Stimulated activated CD4-positive, alpha-beta T cell treated with anti-CD3 and anti-CD28 coated beads, TNF-alpha, amount 100 ng/mL, for 24 hours (primary cell): ENCODE measurements around the gene PRDM16.

ENCODE experiments used
- DNase-seq, 3 experiments: peaks; one replicate each; pipeline ENCODE4 v3.0.0-alpha.2; 2020; ENCODE audit warnings: low read depth in 3 of 3

The PRDM16 gene

DNA sequence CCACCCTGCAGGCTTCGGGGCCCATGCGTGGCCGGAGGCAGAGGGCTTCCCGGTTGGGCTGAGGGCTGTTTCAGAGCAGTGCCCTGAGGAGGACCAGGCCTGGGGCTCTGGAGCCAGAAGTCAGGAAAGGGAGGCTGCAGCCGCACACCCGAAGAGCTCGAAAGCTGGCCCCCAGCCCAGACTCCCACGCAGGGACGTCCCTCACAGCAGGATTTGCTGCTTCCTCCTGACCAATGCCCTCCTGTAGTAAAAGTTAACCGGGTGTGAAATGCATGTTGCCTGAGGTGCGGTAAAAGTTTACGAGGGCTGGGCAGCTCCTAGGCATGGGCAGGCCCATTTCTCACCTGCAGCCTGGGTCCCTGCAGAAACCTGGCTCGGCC is 283.9 kb downstream of the PRDM16 start:
- DNase-seq, result no peak

DNA sequence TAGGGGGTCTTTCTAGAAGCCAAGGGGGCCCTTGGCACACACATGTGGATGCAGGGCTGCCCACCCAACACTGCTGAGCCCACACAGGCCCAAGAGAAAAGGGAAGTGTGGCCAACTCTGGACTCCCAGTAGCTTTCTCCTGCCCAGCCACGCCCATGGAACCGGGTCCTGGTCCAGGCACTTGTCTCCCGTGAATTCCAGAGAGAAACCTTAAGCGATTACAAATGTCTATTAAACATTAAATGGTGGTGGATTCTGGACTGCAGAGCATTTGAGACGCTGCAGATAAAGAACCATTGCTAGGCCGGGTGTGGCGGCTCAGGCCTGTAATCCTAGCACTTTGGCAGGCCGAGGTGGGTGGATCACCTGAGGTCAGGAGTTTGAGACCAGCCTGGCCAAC is 284.9 kb downstream of the PRDM16 start:
- no peak for DNase-seq

DNA sequence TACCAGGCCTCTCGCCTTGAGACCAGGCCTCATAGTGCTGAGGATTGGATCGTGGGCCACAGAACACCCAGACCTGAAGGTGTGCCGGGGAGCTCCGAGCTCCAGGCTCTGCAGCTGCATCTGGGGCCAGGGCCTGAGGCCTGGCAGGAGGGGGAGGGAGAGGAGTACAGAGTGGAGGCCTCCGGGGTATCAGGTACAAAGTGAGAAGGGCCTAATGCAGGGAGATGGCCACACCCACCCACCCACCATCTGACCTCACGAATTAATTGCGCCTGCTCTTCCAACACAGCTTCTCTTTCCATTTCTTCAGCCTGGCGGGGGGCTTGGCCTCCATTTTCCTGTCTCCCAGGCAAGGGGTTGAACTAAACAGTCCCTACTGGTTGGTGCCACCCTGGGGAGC is 286.1 kb downstream of the PRDM16 start:
- no peak for DNase-seq

DNA sequence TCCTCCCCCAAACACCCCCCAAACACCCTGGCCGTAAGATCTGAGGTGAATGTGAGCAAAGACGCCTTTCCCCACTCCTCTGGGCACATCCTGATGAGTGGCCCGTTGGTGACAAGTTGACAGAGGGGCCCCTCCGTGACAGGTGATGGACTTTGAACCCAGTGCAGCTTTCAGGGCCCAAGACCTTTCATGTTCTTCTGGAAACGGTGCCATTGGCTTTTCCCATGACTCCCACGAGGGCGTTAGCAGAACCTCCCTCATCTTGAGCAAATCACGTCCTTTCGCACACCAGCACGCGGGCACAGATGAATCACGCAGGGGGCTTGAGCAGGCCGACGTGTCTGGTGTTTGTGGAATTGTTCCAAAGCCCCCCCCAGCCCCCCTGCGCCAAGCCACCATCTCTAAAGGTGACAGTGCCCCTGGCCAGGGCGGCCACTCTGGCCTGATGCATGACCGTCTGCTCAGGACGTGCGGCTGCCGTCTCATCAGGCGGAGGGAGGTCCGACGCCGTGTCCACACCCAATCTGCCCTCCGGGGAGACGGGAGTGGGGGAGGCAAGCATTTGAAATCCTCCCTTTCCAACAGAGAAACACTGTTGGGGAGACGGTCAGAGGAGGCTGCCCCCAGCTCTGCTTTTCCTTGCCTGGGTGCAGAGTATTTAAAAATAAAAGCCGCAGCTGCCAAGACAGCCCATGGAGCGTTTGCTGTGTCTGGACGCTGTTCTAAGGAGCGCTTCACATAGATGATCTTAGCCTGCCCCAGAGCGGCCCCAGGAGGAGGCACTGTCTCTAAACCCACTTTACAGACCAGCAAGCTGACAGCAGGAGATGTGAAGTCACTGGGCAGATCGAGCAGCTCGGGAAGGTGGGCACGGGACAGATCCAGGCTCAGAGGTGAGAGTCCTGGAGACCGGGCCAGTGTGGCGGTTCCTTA is 287.2 kb downstream of the PRDM16 start:
- no peak for DNase-seq

DNA sequence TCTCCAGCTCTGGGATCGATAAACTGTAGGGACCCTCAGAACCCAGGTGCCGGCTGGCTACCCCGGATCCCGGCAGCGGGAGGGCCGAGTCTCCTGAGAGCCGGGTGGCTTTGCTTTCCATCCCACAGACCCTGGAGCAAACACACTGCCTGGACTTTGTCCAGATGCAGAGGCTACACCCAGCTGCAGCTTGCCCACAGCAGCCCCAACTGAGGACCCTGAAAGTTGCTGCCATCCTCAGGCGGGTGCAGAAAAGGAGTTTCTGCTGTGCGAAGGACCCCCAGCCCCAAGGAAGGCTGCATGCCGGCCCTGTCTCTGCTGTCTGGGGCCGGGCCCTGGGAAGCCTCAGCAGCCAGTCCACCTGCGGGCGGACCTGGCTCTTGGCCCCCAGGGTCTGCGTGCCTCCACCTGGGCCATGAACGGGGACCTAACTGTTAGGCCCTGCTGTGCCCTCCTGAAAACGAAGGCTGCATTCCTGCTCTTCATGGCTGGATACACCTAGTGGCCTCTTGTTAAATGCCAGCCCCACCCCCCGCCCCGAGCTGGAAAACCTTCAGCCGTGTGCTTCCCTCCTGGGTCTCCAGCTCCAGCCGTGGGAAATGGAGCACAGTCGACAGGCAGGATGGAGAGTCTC is 287.9 kb downstream of the PRDM16 start:
- DNase-seq, result no peak

DNA sequence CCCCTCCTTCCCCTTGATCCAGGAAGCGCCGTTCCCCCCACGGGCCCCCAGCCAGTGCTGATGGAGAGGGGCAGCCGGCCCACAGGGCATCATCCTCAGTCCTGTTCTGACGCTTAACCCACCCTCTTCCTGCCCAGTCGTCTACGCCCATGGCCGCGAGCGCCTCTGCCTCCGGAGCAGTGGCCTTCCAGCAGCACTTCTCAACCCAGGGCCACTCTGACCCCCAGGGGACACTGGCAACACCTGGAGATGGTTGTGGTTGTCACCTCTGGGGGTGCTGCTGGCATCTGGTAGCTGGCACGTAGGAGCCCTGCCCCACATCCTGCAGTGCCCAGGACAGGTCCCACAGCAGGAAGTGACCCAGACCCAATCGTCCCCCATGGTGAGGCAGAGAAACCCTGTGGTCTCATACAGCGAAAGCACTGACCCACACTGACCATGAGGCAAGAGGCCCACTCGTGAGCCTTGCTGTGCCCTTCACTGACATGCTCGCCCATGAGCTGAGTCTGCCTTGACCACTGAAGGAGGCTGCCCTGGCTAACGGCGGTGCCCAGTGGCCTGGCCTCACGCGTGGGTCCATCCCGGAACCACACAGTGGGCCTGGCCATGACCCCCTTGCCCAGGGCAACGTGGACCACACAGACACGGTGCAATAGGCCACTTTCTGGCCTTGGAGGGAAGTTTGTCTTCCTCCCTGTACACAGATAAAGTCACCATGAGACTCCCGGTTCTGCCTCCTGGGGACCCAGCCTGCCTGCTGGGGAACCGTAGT is 288.7 kb downstream of the PRDM16 start:
- DNase-seq, result no peak

DNA sequence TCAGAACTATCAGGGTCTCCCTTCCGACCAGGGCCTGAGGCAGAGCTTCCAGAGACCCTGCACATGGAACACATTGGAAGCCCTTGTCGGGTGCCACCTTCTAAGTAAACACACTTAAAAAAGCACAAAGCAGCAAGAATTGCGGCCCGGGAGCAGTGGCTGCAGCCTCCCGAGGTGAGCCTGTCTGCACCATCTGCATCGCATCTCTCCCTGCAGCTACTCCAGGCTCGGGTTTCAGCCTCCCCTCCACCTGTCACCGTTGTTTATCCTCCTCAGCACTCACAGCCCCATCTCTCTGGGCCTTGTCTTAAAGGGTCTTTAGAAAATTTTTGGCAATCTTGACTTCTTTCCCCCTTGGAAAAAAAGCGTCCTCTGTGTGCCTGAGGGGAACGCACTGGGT is 290.3 kb downstream of the PRDM16 start:
- no peak for DNase-seq

DNA sequence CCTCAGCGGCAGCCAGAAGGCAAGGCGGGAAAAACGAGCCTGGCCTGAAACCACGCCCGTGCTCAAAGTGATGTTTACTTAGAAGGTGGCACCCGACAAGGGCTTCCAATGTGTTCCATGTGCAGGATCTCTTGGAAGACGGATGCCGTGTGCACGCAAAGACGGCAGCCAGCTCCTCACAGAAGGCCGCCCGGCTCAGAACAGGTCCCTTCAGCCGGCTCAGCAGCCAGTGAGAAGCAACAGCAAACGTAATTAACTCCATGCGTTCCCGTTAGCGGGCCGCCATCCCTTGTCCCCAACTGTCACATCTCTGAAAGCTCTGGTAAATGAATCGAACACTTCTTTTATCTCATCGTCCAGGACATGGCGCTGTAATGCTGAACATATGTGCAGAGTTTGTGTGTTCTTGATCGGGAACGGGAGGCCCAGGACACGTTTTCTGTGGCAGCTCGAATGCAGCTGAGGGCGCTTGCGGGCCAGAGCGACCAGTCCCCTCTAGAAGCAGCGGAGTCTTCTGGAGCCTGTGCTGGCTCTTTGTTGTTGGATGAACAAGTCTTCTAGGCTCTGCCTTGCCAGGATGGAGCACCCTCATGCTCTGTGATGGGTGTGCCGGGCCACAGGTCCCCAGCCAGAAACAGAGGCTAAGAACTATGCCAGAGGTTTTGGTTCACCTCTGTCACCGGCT is 290.9 kb downstream of the PRDM16 start:
- DNase-seq, result no peak

DNA sequence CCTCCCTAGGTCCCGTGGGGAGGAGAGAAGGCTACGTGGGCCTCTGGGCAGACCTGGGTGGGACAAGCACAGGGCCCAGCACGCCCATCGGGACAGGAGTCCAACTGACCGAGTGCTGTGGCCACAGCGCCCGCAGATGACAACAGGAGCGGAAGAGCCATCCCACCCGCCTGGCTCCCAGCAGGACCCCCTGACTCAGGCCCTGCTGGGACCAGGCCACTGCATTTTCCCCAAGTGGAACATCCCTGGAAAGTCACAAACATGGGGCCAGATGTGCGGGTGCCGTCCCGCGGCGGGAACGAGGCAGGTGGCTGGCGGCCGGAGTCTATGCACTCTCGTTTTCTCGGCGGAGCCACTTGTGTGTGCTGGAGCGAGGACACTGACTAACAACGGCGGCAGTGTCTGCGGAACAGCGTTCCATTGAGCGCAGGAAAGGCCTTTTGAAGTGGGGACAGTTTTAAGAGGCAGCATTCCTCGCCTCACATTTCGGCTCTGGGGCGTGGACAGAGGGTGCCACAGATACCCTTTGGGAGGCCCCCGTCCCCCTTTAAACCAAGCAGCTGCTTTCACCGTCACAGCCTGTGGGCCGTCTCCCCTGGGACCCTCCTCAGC is 291.7 kb downstream of the PRDM16 start:
- DNase-seq, result no peak

DNA sequence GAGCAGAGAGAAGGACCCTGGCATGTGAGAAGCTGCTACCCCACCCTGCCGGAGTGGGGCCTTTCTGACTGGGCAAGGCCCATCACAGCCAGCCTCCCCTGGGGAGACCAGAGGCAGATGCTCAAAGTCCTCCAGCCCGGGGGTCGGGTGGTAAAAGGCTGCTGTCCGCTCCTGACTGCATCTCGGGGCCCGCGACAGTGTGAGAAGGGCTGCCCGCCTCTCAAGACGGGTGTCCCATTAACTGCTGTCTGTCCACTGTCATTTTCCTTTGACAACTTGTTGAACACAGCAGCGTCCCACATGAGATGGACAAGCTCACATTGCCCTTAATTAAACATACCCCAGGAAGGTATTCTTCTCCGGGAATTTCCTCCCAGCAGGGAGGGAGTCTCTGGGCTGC is 294.0 kb downstream of the PRDM16 start:
- DNase-seq, result no peak

DNA sequence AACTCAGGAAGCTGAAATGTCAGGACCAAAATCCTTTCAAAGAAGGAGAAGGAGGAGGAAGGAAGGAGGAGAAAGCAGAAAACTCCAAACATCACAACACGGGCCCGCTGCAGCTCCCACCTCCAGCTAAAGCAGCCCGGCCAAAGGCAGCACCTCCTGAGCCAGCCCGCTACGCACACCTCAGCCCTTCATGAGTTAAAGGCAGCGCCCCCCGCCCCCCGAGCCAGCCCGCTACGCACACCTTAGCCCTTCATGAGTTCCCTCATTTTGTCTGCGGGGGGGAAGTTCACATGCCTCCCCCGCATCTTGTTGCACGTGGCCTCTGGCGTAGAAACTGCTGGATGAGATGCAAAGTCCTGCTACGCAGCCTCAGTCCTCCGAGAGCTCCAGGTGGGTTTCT is 294.8 kb downstream of the PRDM16 start:
- no peak for DNase-seq

DNA sequence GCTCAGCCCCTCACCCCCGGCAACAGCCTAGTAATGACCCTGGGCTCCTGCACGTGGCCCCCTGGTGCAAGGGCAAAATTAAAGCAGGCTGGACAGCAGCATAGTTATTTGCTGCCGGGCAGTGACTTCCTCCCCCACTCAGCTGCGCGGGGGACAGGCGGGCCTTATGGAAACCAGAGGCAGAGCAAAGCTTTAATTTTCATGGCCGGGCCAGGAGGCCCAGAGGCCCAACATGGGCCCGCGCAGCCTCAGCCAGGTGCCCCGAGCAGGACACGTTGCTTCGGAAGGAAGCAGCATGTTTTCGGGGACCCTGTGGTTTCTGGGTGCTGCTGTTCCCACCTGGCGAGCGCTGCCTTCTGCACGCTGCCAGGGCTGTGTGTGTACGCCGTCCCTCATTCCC is 295.5 kb downstream of the PRDM16 start:
- no peak for DNase-seq

DNA sequence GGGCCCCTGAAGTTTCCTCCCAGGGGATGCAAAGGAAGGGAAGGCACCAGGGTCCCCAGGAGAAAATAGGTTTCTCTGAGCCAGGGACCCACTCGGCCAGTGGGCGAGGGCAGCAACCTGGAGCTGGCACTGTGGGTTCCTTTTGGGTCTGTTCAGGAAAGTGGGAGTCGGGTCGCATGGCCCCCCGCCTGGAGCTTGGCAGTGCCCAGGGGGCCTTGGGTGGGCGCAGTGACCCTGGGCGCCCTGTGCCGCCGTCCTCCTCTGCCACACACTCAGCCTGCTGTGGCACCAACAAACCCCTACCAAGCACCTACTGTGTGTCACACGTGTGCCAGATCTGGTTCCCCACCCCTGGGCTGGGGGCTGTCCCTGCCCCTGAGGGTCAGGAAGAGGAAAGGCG is 296.0 kb downstream of the PRDM16 start:
- no peak for DNase-seq

DNA sequence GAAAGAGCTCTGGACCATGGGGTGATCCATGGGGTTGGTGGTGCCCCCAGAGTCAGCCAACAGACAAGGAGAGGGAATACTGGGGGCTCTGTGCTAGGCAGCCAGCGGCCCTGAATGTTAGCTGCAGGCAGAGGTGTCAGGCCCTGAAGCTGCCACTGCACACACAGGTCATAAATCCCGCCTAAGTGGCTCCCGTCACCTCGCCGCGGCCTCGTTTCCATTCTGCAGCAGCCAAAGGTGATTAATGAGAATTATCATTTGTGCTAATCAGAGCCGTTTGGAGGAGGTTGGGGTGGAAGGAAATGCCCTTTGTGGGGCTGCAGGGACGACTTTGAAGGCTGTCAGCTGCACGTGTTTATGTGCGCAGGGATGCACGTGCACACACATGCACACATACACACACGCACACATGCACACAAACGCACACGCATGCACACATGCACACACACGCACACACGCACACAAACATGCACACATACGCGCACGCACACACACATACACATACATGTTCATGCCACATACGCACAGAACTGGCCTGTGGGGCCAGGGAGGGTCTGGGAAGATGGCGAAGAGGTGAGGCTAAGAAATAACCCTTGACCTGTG is 296.6 kb downstream of the PRDM16 start:
- no peak for DNase-seq

DNA sequence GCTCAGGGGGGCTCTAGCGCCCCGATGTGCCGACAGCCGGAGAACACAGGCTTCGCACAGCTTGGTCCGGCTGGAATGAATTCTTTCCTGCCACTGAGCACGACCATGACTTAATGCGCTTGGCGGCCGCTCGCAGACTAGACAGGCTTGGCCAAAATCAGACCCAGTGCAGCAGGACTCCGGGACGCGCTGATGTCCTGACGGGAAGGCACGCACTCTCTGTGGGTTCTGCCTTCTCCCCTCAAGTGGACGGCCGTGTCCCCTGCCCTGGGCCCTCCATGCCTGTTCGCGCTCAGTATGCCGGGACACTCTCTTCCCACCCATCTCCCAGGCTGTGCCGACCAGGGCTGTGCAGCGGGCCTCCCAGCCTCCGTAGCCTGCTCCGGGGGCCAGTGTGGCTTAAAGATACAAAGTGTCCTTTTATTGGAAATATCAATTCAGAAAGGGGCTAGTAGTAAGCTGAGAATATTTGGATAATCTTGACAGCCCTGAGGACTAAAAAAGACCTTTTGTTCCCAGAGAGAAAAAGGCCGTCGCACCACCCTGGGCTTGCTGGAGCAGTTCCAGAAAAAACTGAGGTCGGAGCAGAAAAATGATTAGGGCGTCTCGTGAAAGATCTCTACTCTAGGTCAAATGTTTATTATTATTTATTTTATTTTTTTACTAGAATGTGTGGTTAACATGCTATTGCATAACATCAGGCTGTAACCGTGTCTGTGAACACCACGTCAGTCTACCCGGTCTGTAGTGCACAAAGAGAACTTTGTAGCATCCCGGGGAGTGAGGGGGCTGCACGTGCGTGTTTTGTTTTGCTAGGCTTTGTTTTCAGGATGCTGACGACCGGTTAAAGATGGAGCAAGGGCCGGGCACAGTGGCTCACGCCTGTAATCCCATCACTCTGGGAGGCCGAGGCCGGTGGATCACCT is 297.4 kb downstream of the PRDM16 start:
- DNase-seq, result no peak

DNA sequence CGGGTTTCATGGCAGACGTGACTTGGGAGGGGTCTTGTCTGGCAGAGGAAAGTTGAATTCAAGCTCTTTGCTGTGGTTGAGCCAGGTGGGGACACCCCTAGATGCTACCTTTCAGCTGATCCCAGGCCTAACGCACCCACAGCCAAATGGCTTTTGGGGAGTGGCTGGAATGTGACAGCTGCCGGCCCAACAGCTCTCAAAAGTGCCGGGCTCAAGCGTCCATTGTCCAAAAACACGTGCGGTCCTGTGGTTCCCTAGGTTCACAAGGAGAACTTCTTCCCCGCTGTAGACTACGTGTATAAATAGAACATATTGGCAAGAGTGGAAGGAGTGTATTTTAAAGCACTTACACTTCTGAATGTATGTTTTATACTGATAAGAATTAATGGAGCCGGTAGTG is 298.4 kb downstream of the PRDM16 start:
- no peak for DNase-seq

DNA sequence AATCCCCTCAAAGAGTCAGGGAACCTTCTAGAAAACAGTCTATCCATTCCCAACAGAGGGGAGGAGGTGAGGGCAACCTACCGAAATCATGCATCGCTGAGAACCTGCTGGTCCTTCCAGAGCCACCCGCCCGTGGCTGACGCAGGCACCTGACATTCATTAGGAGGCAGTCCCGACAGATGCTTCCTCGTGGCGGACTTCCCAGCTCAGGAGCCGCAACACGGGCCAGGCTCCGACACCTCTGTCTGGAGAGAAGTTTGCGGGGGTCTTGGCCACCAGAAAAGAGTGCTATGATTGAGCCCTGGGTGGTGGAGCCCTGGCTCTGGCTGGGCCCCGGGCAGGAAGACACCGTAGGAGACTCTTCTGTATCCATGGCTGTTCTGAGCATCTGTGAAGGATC is 299.1 kb downstream of the PRDM16 start:
- DNase-seq, result no peak

DNA sequence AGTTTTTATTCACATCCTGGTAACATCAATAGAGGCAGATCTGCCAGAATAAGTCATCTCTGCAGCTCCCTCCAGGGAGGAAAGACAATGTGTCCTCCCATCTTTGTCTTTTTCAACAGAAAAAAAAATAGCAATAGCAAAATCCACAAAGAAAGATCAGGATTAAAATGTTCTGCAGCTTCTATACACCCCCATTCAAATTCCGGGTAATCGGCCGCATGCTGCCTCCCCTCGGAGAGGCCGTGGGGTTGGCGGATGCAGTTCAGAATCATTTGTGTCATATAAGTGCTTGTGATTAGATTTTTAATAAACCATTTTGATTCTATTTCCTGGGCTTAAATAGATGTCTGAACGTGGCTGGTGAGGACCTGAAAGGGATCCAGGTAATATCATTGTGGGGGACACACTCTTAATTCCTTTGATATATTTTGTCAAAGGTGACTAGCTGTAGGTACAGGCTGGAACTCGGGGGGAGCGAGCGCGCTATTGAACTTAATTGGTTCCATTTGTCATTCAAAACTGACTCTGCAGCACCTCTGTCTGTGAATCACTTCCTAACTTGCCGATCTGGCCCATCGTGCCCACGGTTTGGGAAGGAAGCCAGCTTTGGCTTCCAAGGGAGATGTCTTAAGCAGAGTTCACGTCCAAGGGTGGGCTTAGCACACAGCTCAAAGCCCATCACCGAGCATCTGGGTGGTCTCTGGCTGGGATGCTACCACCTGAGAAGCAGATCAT is 299.9 kb downstream of the PRDM16 start:
- no peak for DNase-seq

DNA sequence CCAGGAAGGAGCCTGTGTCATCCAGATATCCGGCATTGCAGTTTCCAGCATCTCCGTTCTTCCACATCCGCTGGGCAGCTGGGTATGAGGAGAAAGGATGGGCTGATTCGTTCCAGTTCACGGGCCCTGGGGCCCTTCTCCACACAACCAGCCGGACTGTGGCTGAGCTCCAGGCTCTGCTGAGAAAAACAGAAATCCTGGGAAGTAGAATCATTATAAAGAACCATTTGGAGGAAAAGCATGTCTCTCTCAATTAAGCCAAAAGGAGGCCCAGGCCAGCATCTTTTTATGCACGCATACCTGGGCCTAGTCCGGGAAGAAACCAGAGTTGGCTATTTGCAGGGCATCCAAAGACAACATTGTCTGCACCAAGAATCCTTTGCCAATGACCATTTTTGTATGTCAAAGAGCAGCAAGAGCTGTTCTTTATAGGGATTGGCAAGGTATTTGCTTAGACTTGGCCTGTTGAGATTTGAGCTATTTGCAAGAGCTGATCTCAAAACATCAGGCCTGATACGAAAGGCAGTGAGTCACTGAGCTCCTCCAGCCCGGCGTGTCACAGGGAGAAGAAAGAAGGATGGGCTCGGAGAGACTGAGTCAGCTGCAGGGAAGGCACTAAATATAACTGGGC is 300.6 kb downstream of the PRDM16 start:
- DNase-seq, result no peak
